Measurements from ENCODE around the gene STX1B. TPM values are rescaled to one million over a fixed set of nuclear protein-coding genes. Genes with fewer than 3 reads are reported as not detected.

The STX1B gene
- total and polyA plus RNA-seq, 4 donors: 0.09 to 1.2 (median 0.51) TPM

GRCh38 chr16:30986129-30986991, 24.1 kb downstream of the STX1B start:
- H3K4me1 ChIP-seq (ENCODE audit: control insufficient read depth in 4 of 4, insufficient read depth in 4 of 4, low read length in 3 of 4): peaks cover 6 to 20% (median 13%) of the 10 kb centered on the region in 4 donors
- H3K4me3 ChIP-seq (ENCODE audit: low read depth in 1 of 3, low read length in 3 of 3): peak overlapping the region; percentile 3 to 61 (median 37)
- WGBS: 83% methylated on average over 29 of the region's 29 CpGs
- no peaks in the 10 kb centered on the region for H3K27me3 ChIP-seq (ENCODE audit: control insufficient read depth in 4 of 4, insufficient read depth in 4 of 4, low read length in 3 of 4)
- no peak for DNase-seq (ENCODE audit: low spot score)
- peaks cover 0 to 18% (median 4%) of the 10 kb centered on the region in 4 donors for H3K36me3 ChIP-seq (ENCODE audit: control insufficient read depth in 4 of 4, insufficient read depth in 3 of 4, low read depth in 1 of 4, low read length in 3 of 4)
- H3K9me3 ChIP-seq (ENCODE audit: control insufficient read depth in 4 of 4, low read length in 3 of 4): no peaks in the 10 kb centered on the region
- H3K27ac ChIP-seq (ENCODE audit: low read depth in 1 of 2, low read length in 2 of 2): peak overlapping the region; percentile 90 to 93
- TF ChIP-seq RAD21 (IDR thresholded peaks at IDR 0.05) (no peak), RXRA (IDR thresholded peaks at IDR 0.05) (peak; percentile 60 to 64), CTCF (IDR thresholded peaks at IDR 0.05; ENCODE audit: low read depth, low read length, missing input control) (no peak), MAX (IDR thresholded peaks at IDR 0.05) (no peak), HNF4G (IDR thresholded peaks at IDR 0.05) (no peak), YY1 (IDR thresholded peaks at IDR 0.05) (no peak), EGR1 (IDR thresholded peaks at IDR 0.05; ENCODE audit: low read depth in 2 of 2) (no peak), NR2F2 (IDR thresholded peaks at IDR 0.05) (peak; percentile 9), GABPA (IDR thresholded peaks at IDR 0.05 in 1 of 2, conservative IDR thresholded peaks at IDR 0.05 in 1 of 2) (no peak), JUND (IDR thresholded peaks at IDR 0.05) (no peak), FOXA1 (IDR thresholded peaks at IDR 0.05) (no peak)
- no peak overlapping the region for H3K9ac ChIP-seq (ENCODE audit: low read depth in 1 of 2, low read length in 2 of 2)

- Histone ChIP-seq H3K9me3 (ENCODE audit: control insufficient read depth in 4 of 4, low read length in 3 of 4) (no peaks in the 10 kb centered on the region), H3K9ac (ENCODE audit: low read depth in 1 of 2, low read length in 2 of 2) (peak overlapping the region; percentile 18 to 89), H3K4me3 (ENCODE audit: low read depth in 1 of 3, low read length in 3 of 3) (peak overlapping the region; percentile 37 to 74 (median 61)), H3K27me3 (ENCODE audit: control insufficient read depth in 4 of 4, insufficient read depth in 4 of 4, low read length in 3 of 4) (no peaks in the 10 kb centered on the region), H3K36me3 (ENCODE audit: control insufficient read depth in 4 of 4, insufficient read depth in 3 of 4, low read depth in 1 of 4, low read length in 3 of 4) (peaks cover 3 to 24% (median 7%) of the 10 kb centered on the region in 4 donors), H3K4me1 (ENCODE audit: control insufficient read depth in 4 of 4, insufficient read depth in 4 of 4, low read length in 3 of 4) (peaks cover 6 to 20% (median 13%) of the 10 kb centered on the region in 4 donors), H3K27ac (ENCODE audit: low read depth in 1 of 2, low read length in 2 of 2) (peak overlapping the region; percentile 90 to 93)
- peak; percentile 14 for TF ChIP-seq SP1 (IDR thresholded peaks at IDR 0.05)
- peak; percentile 54 to 86 for TF ChIP-seq HNF4A (conservative IDR thresholded peaks at IDR 0.05)
- peak in 1 of 2 donors; percentile 11 for TF ChIP-seq GABPA (IDR thresholded peaks at IDR 0.05 in 1 of 2, conservative IDR thresholded peaks at IDR 0.05 in 1 of 2)
- TF ChIP-seq YY1 (IDR thresholded peaks at IDR 0.05): peak; percentile 74
- TF ChIP-seq NR2F2 (IDR thresholded peaks at IDR 0.05): peak; percentile 56
- peak in 1 of 2 donors; percentile 86 for TF ChIP-seq RXRA (IDR thresholded peaks at IDR 0.05)
- peak in 1 of 2 donors; percentile 81 for TF ChIP-seq JUND (IDR thresholded peaks at IDR 0.05)
- no peak for TF ChIP-seq TAF1 (conservative IDR thresholded peaks at IDR 0.05)
- no peak for TF ChIP-seq MAX (IDR thresholded peaks at IDR 0.05)
- TF ChIP-seq EGR1 (IDR thresholded peaks at IDR 0.05; ENCODE audit: low read depth in 2 of 2): peak in 1 of 2 donors; percentile 30
- TF ChIP-seq CTCF (IDR thresholded peaks at IDR 0.05; ENCODE audit: low read depth, low read length, missing input control): peak; percentile 53
- peak; percentile 66 to 75 for TF ChIP-seq RAD21 (IDR thresholded peaks at IDR 0.05)
- no peak for TF ChIP-seq FOXA1 (IDR thresholded peaks at IDR 0.05)
- no peak for TF ChIP-seq REST (IDR thresholded peaks at IDR 0.05)
- TF ChIP-seq HNF4G (IDR thresholded peaks at IDR 0.05): no peak
- 30% methylated on average over 20 of the region's 20 CpGs for WGBS
- peak; percentile 48 for DNase-seq (ENCODE audit: low spot score)
Measured at GRCh38 chr16:30985401-30986128, 24.9 kb downstream of the STX1B start.
